Astrocyte (in vitro differentiated cells and primary cell): Measurements from ENCODE around the gene ZBTB7A. TPM values are rescaled to one million over a fixed set of nuclear protein-coding genes. Genes with fewer than 3 reads are reported as not detected.

Experiments
- DNase-seq: peaks from one replicate; pipeline ENCODE4 v3.0.0-alpha.2; 2010; ENCODE audit warnings: low read depth
- FAIRE-seq: peaks from 2 replicates; lab custom pipeline; 2011; peaks lifted over from hg19 to GRCh38; lab: Jason Lieb, UNC
- H2AFZ ChIP-seq: 2 replicates; pipeline ENCODE4 v1.6.0; 2012; ENCODE audit warnings: low read depth, low read length, inconsistent platforms
- H3K27ac ChIP-seq: 2 replicates; pipeline ENCODE4 v1.5.1; 2011; ENCODE audit warnings: low read depth, low read length, inconsistent platforms
- H3K27me3 ChIP-seq: 2 replicates; pipeline ENCODE4 v1.6.0; 2011; ENCODE audit warnings: low read length, inconsistent platforms; ENCODE audit not compliant: insufficient read depth
- H3K36me3 ChIP-seq: 2 replicates; pipeline ENCODE4 v1.5.1; 2011; ENCODE audit warnings: low read length, inconsistent platforms; ENCODE audit not compliant: insufficient read depth
- H3K4me1 ChIP-seq: 2 replicates; pipeline ENCODE4 v1.5.1; 2011; ENCODE audit warnings: low read length, inconsistent platforms; ENCODE audit not compliant: insufficient read depth
- H3K4me2 ChIP-seq: 2 replicates; pipeline ENCODE4 v1.6.0; 2012; ENCODE audit warnings: low read length, inconsistent platforms
- H3K4me3 ChIP-seq: 2 replicates; pipeline ENCODE4 v1.5.1; 2011; ENCODE audit warnings: low read depth, mild to moderate bottlenecking, low read length, inconsistent platforms; ENCODE audit not compliant: insufficient read depth
- H3K79me2 ChIP-seq: 2 replicates; pipeline ENCODE4 v1.6.0; 2012; ENCODE audit warnings: mild to moderate bottlenecking, low read length, inconsistent platforms; ENCODE audit not compliant: insufficient read depth
- H3K9ac ChIP-seq: 2 replicates; pipeline ENCODE4 v1.6.0; 2012; ENCODE audit warnings: mild to moderate bottlenecking, low read length, inconsistent platforms
- H3K9me3 ChIP-seq: 2 replicates; pipeline ENCODE4 v1.5.1; 2012; ENCODE audit warnings: low read depth, mild to moderate bottlenecking, low read length, inconsistent platforms; ENCODE audit not compliant: insufficient read depth
- H4K20me1 ChIP-seq: 2 replicates; pipeline ENCODE4 v1.6.0; 2012; ENCODE audit warnings: low read length, inconsistent platforms; ENCODE audit not compliant: insufficient read depth
- H3K27ac Mint-ChIP-seq: one replicate; pipeline ENCODE4 v1.8.0; 2021; ENCODE audit warnings: mild to moderate bottlenecking, mixed read lengths; ENCODE audit not compliant: unreplicated experiment
- H3K27me3 Mint-ChIP-seq: one replicate; pipeline ENCODE4 v1.8.0; 2021; ENCODE audit warnings: low read depth, mixed read lengths; ENCODE audit not compliant: unreplicated experiment
- H3K36me3 Mint-ChIP-seq: one replicate; pipeline ENCODE4 v1.8.0; 2021; ENCODE audit warnings: low read depth, mixed read lengths; ENCODE audit not compliant: unreplicated experiment
- H3K4me1 Mint-ChIP-seq: one replicate; pipeline ENCODE4 v1.8.0; 2021; ENCODE audit warnings: low read depth, mixed read lengths; ENCODE audit not compliant: unreplicated experiment
- H3K4me3 Mint-ChIP-seq: one replicate; pipeline ENCODE4 v1.8.0; 2021; ENCODE audit warnings: mild to moderate bottlenecking, moderate library complexity, mixed read lengths; ENCODE audit not compliant: unreplicated experiment
- H3K9me3 Mint-ChIP-seq: one replicate; pipeline ENCODE4 v1.8.0; 2021; ENCODE audit warnings: mild to moderate bottlenecking, mixed read lengths; ENCODE audit not compliant: unreplicated experiment
- CTCF ChIP-seq: IDR thresholded peaks from 2 replicates; pipeline ENCODE4 v1.5.1; 2011; ENCODE audit warnings: low read depth, mild to moderate bottlenecking, inconsistent platforms, low read length, moderate library complexity; ENCODE audit not compliant: insufficient read depth
- EZH2 ChIP-seq: IDR thresholded peaks from 2 replicates; pipeline ENCODE4 v1.6.1; 2012; ENCODE audit warnings: mild to moderate bottlenecking, low read length, inconsistent platforms; ENCODE audit not compliant: insufficient read depth
- total RNA-seq: library from RNA; stranded (reverse); gene quantifications from 2 replicates; pipeline ENCODE4 v1.2.1, GENCODE V29; 2021

Gene ZBTB7A
- total RNA-seq, 1 donor from 2014 or later, result 24.3 TPM

DNA sequence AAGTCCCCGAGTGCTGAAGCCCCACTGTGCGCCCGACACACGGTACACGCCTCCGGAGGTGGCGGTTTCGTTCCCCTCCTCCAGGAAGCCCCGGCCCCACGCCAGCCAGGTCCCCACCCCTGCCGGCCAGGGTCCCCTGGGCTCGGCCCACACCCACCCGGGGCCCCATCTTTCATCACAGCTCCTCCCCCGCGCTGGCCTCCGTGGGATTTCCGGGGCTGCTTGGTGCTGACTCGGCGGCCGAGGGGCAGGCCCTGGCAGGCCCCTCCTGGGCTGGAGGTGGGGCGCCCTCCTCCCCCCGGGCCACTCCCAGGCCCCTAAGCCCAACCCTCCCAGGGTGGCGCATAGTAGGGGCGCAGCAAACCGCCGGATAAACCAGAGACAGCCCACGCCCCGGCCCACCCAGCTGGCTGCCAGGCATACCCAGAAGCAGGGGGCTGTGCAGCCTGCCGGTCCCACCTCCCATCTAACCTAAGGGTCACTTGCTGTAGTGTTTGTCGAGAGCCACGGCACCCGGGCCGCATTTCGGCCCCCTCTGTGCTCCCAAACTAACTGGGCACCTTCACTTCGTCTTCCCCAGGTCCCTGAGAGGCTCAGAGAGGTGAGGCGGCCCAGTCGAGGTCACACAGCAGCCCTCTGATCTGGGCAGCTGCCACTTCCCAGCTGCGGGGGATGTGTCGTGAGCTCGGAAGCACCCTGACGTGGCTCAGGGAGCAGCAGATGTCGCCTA is 6.6 kb downstream of the ZBTB7A start:
- Histone ChIP-seq H2AFZ (no peak overlapping the region), H3K79me2 (peaks cover 97% of the 10 kb centered on the region), H3K27ac (peak overlapping the region; percentile 68), H3K36me3 (no peaks in the 10 kb centered on the region), H3K4me1 (peaks cover 44% of the 10 kb centered on the region), H3K4me3 (no peak overlapping the region), H3K9me3 (no peaks in the 10 kb centered on the region), H3K4me2 (no peak overlapping the region), H3K27me3 (no peaks in the 10 kb centered on the region), H3K9ac (peak overlapping the region; percentile 80), H4K20me1 (peaks cover 95% of the 10 kb centered on the region)
- Mint-ChIP-seq H3K9me3 (no peaks in the 10 kb centered on the region), H3K27me3 (no peaks in the 10 kb centered on the region), H3K27ac (no peak overlapping the region), H3K36me3 (peaks cover 5% of the 10 kb centered on the region), H3K4me3 (peak overlapping the region; percentile 27), H3K4me1 (peaks cover 9% of the 10 kb centered on the region)
- TF ChIP-seq EZH2 (no peak), CTCF (no peak)
- FAIRE-seq, result no peak
- no peak for DNase-seq

- no peak overlapping the region for H2AFZ ChIP-seq
- Mint-ChIP-seq H3K27ac (peak overlapping the region; percentile 18), H3K4me1 (peaks cover 9% of the 10 kb centered on the region), H3K4me3 (no peak overlapping the region), H3K36me3 (peaks cover 5% of the 10 kb centered on the region), H3K9me3 (no peaks in the 10 kb centered on the region), H3K27me3 (no peaks in the 10 kb centered on the region)
- peak overlapping the region; percentile 68 for H3K27ac ChIP-seq
- no peaks in the 10 kb centered on the region for H3K9me3 ChIP-seq
- TF ChIP-seq EZH2 (no peak), CTCF (no peak)
- H3K9ac ChIP-seq, result peak overlapping the region; percentile 80
- DNase-seq (no peak), FAIRE-seq (no peak)
- H3K4me1 ChIP-seq, result peaks cover 44% of the 10 kb centered on the region
- H3K79me2 ChIP-seq, result peaks cover 97% of the 10 kb centered on the region
- H3K4me2 ChIP-seq, result peak overlapping the region; percentile 78
- H3K36me3 ChIP-seq, result no peaks in the 10 kb centered on the region
- H3K4me3 ChIP-seq, result no peak overlapping the region
- H3K27me3 ChIP-seq, result no peaks in the 10 kb centered on the region
- peaks cover 97% of the 10 kb centered on the region for H4K20me1 ChIP-seq
Measured at GRCh38 chr19:4059453-4059871, 7.2 kb downstream of the ZBTB7A start.
